Astrocyte of the spinal cord (primary cell): ENCODE measurements around the gene LANCL2.

Experiments
- DNase-seq: peaks from one replicate; pipeline ENCODE4 v3.0.0; 2011; ENCODE audit warnings: low read depth, low spot score
- H3K4me3 ChIP-seq: 2 replicates; pipeline ENCODE4 v1.5.1; 2011; ENCODE audit warnings: low read depth, mild to moderate bottlenecking, low read length, moderate library complexity
- in situ Hi-C: cut with HindIII; loops from 2 replicates; pipeline ENCODE4 v1.10.0; 2017; ENCODE audit warnings: low sequenced_read_pairs
- TF ChIP-seq, protein P1 (sequence below): IDR thresholded peaks from 2 replicates; pipeline ENCODE4 v1.5.1; 2012; ENCODE audit warnings: low read depth, mild to moderate bottlenecking, low read length, inconsistent platforms

LANCL2 gene

DNA sequence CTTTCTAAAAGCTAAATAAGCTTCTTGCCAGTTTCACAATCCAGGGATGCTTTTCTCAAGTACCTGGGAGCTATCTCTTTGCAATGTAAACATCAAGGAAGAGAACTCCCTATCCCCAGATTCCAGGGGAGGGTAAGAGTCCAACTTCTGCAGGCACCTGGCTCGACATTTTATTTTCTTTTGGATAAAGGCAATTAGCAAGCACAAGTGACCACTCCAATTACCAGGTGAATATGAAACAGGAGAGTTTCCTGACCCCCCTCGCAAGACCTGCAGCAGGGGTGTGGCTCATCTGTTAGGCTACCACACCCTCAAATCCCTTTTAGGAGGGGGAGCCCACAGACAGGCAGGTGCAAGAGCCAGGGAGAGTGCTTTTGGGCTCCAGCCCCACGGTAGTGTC, 28.6 kb upstream of the LANCL2 start:
- in situ Hi-C loops = no loop called here
- no peak for DNase-seq
- TF ChIP-seq, protein P1, sequence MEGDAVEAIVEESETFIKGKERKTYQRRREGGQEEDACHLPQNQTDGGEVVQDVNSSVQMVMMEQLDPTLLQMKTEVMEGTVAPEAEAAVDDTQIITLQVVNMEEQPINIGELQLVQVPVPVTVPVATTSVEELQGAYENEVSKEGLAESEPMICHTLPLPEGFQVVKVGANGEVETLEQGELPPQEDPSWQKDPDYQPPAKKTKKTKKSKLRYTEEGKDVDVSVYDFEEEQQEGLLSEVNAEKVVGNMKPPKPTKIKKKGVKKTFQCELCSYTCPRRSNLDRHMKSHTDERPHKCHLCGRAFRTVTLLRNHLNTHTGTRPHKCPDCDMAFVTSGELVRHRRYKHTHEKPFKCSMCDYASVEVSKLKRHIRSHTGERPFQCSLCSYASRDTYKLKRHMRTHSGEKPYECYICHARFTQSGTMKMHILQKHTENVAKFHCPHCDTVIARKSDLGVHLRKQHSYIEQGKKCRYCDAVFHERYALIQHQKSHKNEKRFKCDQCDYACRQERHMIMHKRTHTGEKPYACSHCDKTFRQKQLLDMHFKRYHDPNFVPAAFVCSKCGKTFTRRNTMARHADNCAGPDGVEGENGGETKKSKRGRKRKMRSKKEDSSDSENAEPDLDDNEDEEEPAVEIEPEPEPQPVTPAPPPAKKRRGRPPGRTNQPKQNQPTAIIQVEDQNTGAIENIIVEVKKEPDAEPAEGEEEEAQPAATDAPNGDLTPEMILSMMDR = no peak
- H3K4me3 ChIP-seq = no peak overlapping the region

DNA sequence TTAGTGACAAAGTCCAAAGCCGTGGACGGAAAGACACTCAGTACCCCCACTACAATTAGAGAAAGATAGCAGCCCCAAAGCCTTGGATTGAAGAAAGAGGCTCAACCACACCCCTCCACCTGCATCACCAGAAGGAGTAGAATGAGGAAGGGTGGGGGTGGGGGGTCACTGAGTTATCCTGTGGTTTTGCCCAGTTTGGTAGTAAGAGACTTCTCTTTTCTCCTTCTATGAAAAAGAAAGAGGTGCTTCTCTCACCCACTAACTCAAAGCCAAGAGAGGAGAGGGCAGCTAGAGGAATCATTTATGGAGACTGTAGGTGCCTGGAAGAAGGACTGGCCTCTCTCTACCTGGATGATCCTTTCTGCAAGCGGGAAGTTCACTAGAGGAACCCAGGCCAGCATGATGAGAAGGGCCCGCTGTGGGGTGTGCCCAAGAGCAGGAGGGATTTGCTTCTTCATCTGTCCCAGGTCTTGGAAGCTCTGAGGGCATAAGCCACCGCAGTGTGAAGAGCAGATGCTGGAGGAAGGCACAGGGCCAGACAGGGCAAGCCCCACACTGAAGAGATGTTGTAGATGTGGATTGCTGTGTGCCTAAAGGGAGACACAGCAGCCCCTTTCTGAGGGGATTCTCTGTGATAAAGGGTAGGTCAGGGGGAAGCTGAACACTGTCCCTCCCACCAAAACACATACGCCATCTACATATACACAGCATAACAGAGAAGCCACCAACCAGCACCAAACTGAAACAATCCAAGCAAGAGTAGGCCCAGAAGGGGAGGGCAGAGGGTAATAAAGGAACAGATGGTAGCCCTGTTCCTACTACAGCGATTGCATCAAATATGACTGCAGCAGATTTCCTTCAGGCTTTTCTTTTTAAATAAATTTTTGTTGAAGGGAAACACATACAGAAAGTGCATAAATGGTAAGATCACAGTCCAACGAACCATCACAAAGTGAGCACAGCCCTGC, 25.8 kb upstream of the LANCL2 start:
- in situ Hi-C loops = no loop called here
- TF ChIP-seq, protein P1 = no peak

DNA sequence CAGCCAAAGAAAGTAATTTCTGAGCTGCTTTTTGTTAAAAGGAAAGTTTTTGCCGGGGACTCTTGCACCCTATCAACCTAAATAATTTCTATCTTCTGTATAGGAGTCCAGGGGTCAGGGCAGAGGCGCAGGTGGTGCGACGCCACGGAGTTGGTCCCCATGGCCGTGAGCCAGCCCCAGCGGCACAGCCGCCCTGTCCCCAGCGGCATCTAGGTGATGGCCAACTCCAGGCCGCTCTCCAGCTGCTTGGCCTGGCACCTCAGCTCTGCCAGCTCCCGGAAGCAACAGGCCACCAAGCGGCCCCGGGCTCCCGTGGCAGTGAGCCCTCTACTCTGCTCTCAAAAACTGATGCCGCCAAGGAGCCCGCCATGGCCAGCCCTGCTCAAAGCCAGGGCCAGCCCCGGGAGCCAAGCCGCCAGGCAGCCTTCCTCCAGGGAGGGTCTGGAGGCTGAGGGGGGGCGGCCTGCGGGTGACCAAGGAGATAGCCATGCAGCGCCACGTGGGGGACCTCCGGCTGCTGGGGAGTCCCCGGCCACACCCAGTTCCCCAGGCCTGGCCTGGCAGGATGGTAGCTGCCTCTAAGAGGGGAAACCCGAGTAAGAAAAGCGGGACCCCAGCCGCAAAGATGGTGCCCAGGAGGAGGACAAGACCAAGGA, 22.8 kb upstream of the LANCL2 start:
- TF ChIP-seq, protein P1 = no peak
- no peak overlapping the region for H3K4me3 ChIP-seq
- in situ Hi-C loops = no loop called here
- DNase-seq = no peak

More for the DNA sequence above, 25.8 kb upstream of the LANCL2 start:
- H3K4me3 ChIP-seq = no peak overlapping the region
- DNase-seq = no peak

DNA sequence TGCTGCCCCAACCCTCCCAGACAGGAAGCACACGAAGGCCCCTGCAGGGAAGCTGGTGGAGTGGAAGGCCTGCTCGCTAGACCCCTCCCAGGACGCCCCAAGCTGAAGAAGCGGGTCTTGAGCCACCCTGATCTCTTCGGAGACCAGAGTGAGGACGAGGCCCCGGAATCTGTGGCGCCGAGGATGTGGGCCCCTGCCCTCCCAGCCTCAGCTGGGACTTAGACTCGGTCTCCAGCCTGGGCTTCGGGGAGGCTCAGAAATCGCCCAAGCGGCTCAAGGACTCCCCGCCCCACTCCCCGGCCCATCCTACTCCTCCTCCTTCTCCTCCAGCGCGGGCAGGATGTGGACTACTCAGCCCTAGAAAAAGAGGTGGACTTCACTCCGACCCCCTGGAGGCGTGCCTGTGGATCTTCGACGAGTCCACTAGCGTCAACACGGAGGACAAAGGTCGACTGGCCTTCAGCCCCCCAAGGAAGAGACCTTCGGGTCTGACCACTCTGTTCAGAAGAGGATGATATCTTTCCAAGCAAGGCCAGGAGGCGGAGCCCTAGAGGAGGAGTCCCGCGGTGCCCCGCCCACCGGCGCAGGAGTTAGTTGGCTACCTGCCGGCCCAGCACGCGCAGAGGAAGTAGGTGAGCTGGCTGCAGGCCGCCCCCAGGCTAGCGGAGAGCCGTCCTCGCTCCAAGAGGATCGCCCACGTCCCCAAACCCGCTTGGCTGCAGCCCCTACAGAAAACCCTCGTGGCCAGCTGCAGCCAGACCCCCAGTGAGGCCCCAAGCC, 21.9 kb upstream of the LANCL2 start:
- TF ChIP-seq, protein P1 = no peak
- DNase-seq = no peak
- H3K4me3 ChIP-seq = no peak overlapping the region
- in situ Hi-C loops = no loop called here

DNA sequence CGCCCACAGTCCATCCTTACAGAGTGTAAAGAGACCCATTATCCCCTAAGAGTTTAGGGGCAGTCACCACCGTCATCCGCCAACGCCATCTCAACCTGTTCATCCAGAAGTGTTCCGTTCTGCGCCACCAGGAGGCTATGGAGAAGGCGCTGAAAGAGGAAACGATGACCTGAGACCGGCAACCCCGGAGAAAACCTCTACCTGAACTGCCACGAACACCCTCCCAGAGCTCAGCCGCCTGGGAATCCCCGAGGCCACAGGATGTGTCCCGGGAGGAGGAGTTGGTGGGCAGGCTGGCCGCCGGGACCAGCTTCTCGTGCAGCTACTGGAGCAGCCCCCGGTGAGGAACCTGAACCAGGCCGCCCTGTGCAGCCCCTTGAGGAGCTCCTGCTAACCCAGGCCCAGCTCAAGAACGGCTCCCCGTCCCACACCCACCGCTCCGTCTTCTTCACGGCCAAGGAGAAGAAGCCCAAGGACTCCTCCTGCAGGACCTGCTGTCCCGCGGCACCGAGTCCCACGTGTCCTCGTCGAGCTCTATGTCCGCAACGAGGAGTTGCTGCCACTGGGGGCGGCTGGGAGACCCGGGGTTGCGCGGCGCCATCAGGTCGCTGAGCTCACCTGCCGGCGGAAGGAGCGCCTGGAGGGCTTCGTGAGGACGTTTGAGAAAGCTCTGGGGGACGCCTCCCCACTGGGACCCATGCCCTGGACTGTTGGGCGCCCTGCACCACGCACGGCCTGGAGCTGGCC, 21.1 kb upstream of the LANCL2 start:
- no peak overlapping the region for H3K4me3 ChIP-seq
- TF ChIP-seq, protein P1 = no peak
- no peak for DNase-seq
- in situ Hi-C loops = no loop called here

DNA sequence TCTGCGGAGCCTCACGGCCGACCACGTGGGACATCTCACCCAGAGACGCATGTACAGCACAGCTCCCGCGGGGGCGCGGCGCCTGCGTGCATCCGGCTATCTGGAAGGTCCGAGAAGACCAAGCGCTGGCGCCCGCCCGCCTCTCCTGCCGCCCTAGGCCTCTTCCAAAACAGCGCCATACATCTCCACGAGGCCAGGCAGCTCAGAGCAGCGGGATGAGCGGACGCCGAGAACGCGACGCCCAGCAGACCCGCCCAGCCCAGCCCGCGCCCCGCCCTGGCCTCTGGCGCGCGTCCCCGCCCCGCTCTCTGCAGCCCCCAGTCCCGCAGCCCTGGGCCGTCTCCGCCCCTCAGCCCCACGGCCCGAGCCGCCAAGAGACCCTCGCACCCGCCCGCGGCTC, 20.3 kb upstream of the LANCL2 start:
- H3K4me3 ChIP-seq = no peak overlapping the region
- in situ Hi-C loops = no loop called here
- DNase-seq = no peak
- TF ChIP-seq, protein P1 = no peak
